ENCODE results near the gene ABR.

Gene ABR

DNA sequence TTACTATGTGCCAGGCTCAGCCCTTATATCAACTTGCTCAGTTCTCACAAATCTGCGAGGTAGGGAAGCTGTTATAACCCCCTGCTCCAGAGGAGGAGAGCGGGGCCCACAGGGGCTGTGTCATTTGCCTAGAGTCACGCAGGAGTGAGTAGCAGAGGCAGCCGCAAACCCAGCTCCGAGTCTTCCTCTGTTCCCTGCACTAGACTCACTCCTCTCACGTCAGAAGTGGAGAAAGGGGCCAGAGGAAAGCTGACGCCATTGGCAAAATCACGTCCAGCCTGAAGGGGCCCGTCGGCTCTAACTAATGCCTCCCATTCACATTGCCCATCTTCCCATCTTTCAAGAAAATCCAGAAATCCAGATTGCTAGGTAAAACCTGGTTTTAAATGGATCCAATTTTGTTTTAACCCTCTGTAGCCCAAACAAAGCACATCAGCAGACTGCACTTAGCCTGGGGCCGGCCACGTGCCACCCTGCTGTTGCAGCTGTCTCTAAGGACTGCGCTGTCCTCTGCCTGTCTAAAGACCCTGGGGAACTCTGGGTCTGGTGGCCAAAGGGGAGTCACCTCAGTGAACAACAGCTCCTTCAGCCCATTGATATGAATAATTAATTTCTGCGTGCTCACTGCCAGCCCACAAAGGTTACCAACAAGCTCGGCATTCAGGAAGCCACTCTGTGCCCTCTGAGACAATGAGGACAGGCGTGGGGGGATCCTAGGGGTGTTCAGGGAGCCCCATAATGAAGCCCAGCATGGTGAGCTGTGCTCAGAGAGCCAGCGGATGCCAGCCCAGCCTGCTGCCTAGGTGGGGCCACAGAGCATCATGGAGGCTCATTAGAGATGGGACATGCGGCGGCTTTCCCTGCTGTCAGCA, 36.7 kb upstream of the ABR start:
- no peak for DNase-seq (ENCODE audit: low read depth)
- TF ChIP-seq, protein P1, sequence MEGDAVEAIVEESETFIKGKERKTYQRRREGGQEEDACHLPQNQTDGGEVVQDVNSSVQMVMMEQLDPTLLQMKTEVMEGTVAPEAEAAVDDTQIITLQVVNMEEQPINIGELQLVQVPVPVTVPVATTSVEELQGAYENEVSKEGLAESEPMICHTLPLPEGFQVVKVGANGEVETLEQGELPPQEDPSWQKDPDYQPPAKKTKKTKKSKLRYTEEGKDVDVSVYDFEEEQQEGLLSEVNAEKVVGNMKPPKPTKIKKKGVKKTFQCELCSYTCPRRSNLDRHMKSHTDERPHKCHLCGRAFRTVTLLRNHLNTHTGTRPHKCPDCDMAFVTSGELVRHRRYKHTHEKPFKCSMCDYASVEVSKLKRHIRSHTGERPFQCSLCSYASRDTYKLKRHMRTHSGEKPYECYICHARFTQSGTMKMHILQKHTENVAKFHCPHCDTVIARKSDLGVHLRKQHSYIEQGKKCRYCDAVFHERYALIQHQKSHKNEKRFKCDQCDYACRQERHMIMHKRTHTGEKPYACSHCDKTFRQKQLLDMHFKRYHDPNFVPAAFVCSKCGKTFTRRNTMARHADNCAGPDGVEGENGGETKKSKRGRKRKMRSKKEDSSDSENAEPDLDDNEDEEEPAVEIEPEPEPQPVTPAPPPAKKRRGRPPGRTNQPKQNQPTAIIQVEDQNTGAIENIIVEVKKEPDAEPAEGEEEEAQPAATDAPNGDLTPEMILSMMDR (IDR thresholded peaks at IDR 0.05; ENCODE audit: low read depth, low read length, missing control alignments), result no peak
- in situ Hi-C loops (cut with HindIII; ENCODE audit: low sequenced_read_pairs), result no loop called here
- H3K4me3 ChIP-seq (ENCODE audit: low read depth, low read length), result no peak overlapping the region

DNA sequence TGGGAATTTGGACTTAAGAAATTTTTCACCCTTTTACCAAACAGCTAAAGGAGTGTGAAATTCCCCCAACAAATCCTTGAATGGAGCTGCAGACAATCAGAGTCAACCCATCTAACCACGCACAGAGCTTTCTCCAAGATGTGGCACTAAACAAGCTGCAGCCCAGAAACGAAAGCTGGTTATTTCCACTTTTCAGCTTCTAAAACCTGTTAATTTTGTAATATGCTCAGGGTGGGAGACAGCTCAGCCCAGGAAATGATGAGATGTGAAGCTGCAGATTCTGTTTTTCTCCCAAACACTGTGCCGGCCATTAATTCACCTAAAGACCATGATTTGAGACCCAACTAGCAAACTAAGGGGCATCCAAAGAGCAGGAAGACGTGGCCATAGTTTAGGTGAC, 33.2 kb upstream of the ABR start:
- TF ChIP-seq, protein P1 (IDR thresholded peaks at IDR 0.05; ENCODE audit: low read depth, low read length, missing control alignments), result no peak
- H3K4me3 ChIP-seq (ENCODE audit: low read depth, low read length), result no peak overlapping the region
- in situ Hi-C loops (cut with HindIII; ENCODE audit: low sequenced_read_pairs), result no loop called here
- no peak for DNase-seq (ENCODE audit: low read depth)

DNA sequence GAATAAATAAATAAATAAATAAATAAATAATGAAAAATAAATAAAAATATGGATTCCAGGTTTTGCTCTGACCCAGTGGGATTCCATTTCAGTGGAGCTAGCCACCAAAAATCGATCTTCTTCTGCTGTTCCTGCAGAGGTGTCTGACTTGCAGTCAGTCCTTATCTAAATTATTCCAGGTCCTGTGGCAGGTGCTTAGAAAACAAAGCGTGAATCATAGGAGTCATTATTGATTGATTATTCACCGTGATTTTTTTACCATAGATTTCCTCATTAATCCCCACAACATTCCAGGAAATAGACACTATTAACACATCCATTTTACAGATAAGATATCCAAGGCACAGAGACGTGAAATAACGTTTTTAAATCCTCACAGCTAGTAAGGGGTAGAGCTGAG, 31.5 kb upstream of the ABR start:
- H3K4me3 ChIP-seq (ENCODE audit: low read depth, low read length), result no peak overlapping the region
- in situ Hi-C loops (cut with HindIII; ENCODE audit: low sequenced_read_pairs), result no loop called here
- TF ChIP-seq, protein P1 (IDR thresholded peaks at IDR 0.05; ENCODE audit: low read depth, low read length, missing control alignments), result no peak
- DNase-seq (ENCODE audit: low read depth), result no peak

DNA sequence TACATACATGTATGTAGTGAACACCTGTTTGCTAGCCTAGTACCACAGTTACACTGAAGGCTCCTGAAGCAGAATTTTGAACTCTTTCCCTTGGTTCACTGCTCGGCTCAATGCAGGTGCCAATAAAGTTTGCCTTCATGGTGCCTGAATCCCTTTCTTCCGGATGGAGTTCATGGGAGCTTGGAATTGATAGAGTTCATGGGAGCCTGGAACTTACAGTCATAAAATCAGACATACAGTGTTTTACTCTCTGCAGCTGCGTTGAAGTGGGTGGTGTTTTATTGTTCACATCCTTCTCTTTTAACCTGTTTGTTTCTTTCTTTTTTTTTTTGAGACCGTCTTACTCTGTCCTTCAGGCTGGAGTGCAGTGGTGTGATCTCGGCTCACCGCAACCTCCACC, 29.2 kb upstream of the ABR start:
- DNase-seq (ENCODE audit: low read depth), result no peak
- no peak overlapping the region for H3K4me3 ChIP-seq (ENCODE audit: low read depth, low read length)
- in situ Hi-C loops (cut with HindIII; ENCODE audit: low sequenced_read_pairs), result no loop called here
- TF ChIP-seq, protein P1 (IDR thresholded peaks at IDR 0.05; ENCODE audit: low read depth, low read length, missing control alignments), result no peak

DNA sequence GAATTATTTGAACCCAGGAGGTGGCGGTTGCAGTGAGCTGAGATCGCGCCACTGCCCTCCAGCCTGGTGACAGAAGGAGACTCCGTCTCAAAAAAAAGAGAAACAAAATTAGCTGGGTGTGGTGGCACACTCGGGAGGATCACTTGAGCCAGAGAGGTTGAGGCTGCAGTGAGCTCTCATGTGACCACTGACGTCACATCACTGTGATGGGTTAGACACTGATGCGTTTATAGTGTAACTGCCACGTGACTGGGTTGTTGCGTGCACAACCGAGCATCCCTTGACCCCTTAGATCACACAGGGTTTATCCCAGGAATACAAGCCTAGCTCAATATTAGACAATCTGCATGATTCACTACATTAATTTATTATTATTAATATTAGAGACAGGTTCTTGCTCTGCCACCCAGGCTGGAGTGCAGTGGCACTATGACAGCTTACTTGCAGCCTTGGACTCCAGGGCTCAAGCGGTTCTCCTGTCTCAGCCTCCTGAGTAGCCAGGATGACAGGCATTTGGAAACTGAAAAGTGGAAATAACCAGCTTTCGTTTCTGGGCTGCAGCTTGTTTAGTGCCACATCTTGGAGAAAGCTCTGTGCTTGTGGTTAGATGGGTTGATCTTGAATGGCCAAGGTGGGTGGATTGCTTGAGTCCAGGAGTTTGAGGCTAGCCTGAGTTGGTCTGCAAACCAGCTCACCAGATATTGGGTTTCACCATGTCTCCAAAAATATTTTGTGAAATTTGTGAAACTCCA, 26.4 kb upstream of the ABR start:
- TF ChIP-seq, protein P1 (IDR thresholded peaks at IDR 0.05; ENCODE audit: low read depth, low read length, missing control alignments), result no peak
- no peak for DNase-seq (ENCODE audit: low read depth)
- in situ Hi-C loops (cut with HindIII; ENCODE audit: low sequenced_read_pairs), result no loop called here
- H3K4me3 ChIP-seq (ENCODE audit: low read depth, low read length), result no peak overlapping the region

DNA sequence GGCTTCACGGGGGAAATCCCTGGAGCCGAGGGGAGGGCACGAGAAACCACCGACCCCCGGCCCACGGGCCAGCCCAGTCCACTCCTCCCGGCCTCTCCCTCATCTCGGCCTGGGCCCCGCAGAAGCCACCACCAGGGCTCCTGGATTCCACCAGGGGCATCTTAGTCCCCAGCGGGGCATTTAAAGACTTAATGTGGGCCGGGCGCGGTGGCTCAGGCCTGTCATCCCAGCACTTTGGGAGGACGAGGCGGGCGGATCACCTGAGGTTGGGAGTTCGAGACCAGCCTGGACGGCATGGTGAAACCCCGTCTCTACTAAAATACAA, 24.1 kb upstream of the ABR start:
- DNase-seq (ENCODE audit: low read depth), result no peak
- in situ Hi-C loops (cut with HindIII; ENCODE audit: low sequenced_read_pairs), result no loop called here
- peak overlapping the region; percentile 45 for H3K4me3 ChIP-seq (ENCODE audit: low read depth, low read length)
- TF ChIP-seq, protein P1 (IDR thresholded peaks at IDR 0.05; ENCODE audit: low read depth, low read length, missing control alignments), result no peak
